NCI-H446 (cell line): Measurements from ENCODE around the gene SLC22A5.
"Not testable (repeated sequence)": the region's sequence is repeated elsewhere in the genome, so short reads cannot be mapped to it uniquely, and the experiment has no call there.

Experiments used
- DNase-seq, 2 experiments: peaks; one replicate each; lab custom pipeline; 2025; lab: John Stamatoyannopoulos, UW

Gene SLC22A5

GRCh38 chr5:132388244-132389050 lies 18.9 kb downstream of the SLC22A5 start:
- no peak for DNase-seq

GRCh38 chr5:132389051-132389331 lies 19.5 kb downstream of the SLC22A5 start:
- no peak for DNase-seq

GRCh38 chr5:132389585-132390286 lies 20.2 kb downstream of the SLC22A5 start:
- DNase-seq: peak in 1 of 2 experiments; percentile 53

GRCh38 chr5:132391247-132391646 lies 21.7 kb downstream of the SLC22A5 start:
- no peak for DNase-seq

- no peak for DNase-seq
Measured at GRCh38 chr5:132391870-132392269, 22.4 kb downstream of the SLC22A5 start.

GRCh38 chr5:132392411-132392810 lies 22.9 kb downstream of the SLC22A5 start:
- DNase-seq: no peak

- no peak for DNase-seq
Measured at GRCh38 chr5:132392978-132393825, 23.7 kb downstream of the SLC22A5 start.

- peak in 1 of 2 experiments; percentile 4 for DNase-seq
Measured at GRCh38 chr5:132394667-132395259, 25.3 kb downstream of the SLC22A5 start.

- DNase-seq: no peak
Measured at GRCh38 chr5:132396589-132397031, 27.1 kb downstream of the SLC22A5 start.

- no peak for DNase-seq
Measured at GRCh38 chr5:132397224-132397623, 27.7 kb downstream of the SLC22A5 start.

GRCh38 chr5:132397936-132398675 lies 28.6 kb downstream of the SLC22A5 start:
- not testable (repeated sequence) for DNase-seq

- DNase-seq: not testable (repeated sequence)
Measured at GRCh38 chr5:132404041-132404440, 34.5 kb downstream of the SLC22A5 start.

- DNase-seq: no peak
Measured at GRCh38 chr5:132405646-132406045, 36.1 kb downstream of the SLC22A5 start.

- no peak for DNase-seq
Measured at GRCh38 chr5:132406144-132406783, 36.8 kb downstream of the SLC22A5 start.

GRCh38 chr5:132407970-132408369 lies 38.5 kb downstream of the SLC22A5 start:
- DNase-seq: no peak

- no peak for DNase-seq
Measured at GRCh38 chr5:132408456-132408855, 38.9 kb downstream of the SLC22A5 start.

- no peak for DNase-seq
Measured at GRCh38 chr5:132408965-132409364, 39.5 kb downstream of the SLC22A5 start.

- DNase-seq: peak in 1 of 2 experiments; percentile 46
Measured at GRCh38 chr5:132410451-132411303, 41.2 kb downstream of the SLC22A5 start.

- no peak for DNase-seq
Measured at GRCh38 chr5:132411304-132412013, 41.9 kb downstream of the SLC22A5 start.
